H9 (cell line): ENCODE measurements around the gene FXN. TPM values are rescaled to one million over a fixed set of nuclear protein-coding genes. Genes with fewer than 3 reads are reported as not detected.

Experiments
- DNase-seq: peaks from one replicate; pipeline ENCODE4 v3.0.0-alpha.2; 2017
- H2AFZ ChIP-seq: one replicate; pipeline ENCODE4 v1.6.1; 2013; ENCODE audit warnings: mild to moderate bottlenecking, low read length, control low read depth, moderate library complexity
- H2AK5ac ChIP-seq: 2 replicates; pipeline ENCODE4 v1.6.1; 2013; ENCODE audit warnings: low read length, control low read depth, mixed read lengths; ENCODE audit not compliant: insufficient read length
- H2BK120ac ChIP-seq: one replicate; pipeline ENCODE4 v1.6.1; 2013; ENCODE audit warnings: low read depth, mild to moderate bottlenecking, low read length, control low read depth, inconsistent platforms; ENCODE audit not compliant: poor library complexity, severe bottlenecking
- H2BK12ac ChIP-seq: 2 replicates; pipeline ENCODE4 v1.6.1; 2013; ENCODE audit warnings: low read length, control low read depth, mixed read lengths, low read depth; ENCODE audit not compliant: insufficient read length
- H2BK15ac ChIP-seq: 2 replicates; pipeline ENCODE4 v1.6.1; 2013; ENCODE audit warnings: low read depth, low read length, control low read depth
- H2BK20ac ChIP-seq: one replicate; pipeline ENCODE4 v1.6.1; 2013; ENCODE audit warnings: low read depth, mild to moderate bottlenecking, low read length, control low read depth, inconsistent platforms; ENCODE audit not compliant: poor library complexity, severe bottlenecking
- H2BK5ac ChIP-seq: 2 replicates; pipeline ENCODE4 v1.6.1; 2013; ENCODE audit warnings: low read length, control low read depth, mixed read lengths; ENCODE audit not compliant: insufficient read length
- H3K14ac ChIP-seq: 2 replicates; pipeline ENCODE4 v1.6.1; 2013; ENCODE audit warnings: low read length, control low read depth; ENCODE audit not compliant: insufficient read depth
- H3K18ac ChIP-seq: 2 replicates; pipeline ENCODE4 v1.6.1; 2013; ENCODE audit warnings: low read depth, mild to moderate bottlenecking, mixed read lengths, low read length, control low read depth; ENCODE audit not compliant: insufficient read length
- H3K23ac ChIP-seq: 2 replicates; pipeline ENCODE4 v1.6.1; 2013; ENCODE audit warnings: low read length, control low read depth, mixed read lengths, low read depth; ENCODE audit not compliant: insufficient read length
- H3K23me2 ChIP-seq: 2 replicates; pipeline ENCODE4 v1.6.1; 2013; ENCODE audit warnings: low read depth, mild to moderate bottlenecking, mixed read lengths, low read length, control low read depth; ENCODE audit not compliant: insufficient read length, poor library complexity, severe bottlenecking
- H3K27ac ChIP-seq: 2 replicates; pipeline ENCODE4 v1.5.1; 2013; ENCODE audit warnings: low read length, control low read depth, mixed read lengths, low read depth; ENCODE audit not compliant: insufficient read length
- H3K27me3 ChIP-seq: 2 replicates; pipeline ENCODE4 v1.6.1; 2013; ENCODE audit warnings: low read length, control low read depth, inconsistent platforms; ENCODE audit not compliant: insufficient read depth
- H3K4ac ChIP-seq: 2 replicates; pipeline ENCODE4 v1.6.1; 2013; ENCODE audit warnings: low read depth, mild to moderate bottlenecking, control low read depth, inconsistent platforms, low read length, moderate library complexity
- H3K4me1 ChIP-seq: 2 replicates; pipeline ENCODE4 v1.6.1; 2013; ENCODE audit warnings: low read length, control low read depth, inconsistent platforms; ENCODE audit not compliant: insufficient read depth
- H3K4me2 ChIP-seq: 2 replicates; pipeline ENCODE4 v1.6.1; 2013; ENCODE audit warnings: low read length, control low read depth, mixed read lengths; ENCODE audit not compliant: insufficient read length, insufficient read depth
- H3K56ac ChIP-seq: 2 replicates; pipeline ENCODE4 v1.6.1; 2013; ENCODE audit warnings: low read depth, mild to moderate bottlenecking, mixed read lengths, low read length, control low read depth; ENCODE audit not compliant: insufficient read length
- H3K79me1 ChIP-seq: 2 replicates; pipeline ENCODE4 v1.6.1; 2013; ENCODE audit warnings: low read depth, mild to moderate bottlenecking, moderate library complexity, low read length, control low read depth, inconsistent platforms; ENCODE audit not compliant: insufficient read depth, poor library complexity, severe bottlenecking
- H3K79me2 ChIP-seq: 2 replicates; pipeline ENCODE4 v1.6.1; 2013; ENCODE audit warnings: low read length, control low read depth, inconsistent platforms; ENCODE audit not compliant: insufficient read depth
- H3K9ac ChIP-seq: 2 replicates; pipeline ENCODE4 v1.6.1; 2013; ENCODE audit warnings: low read length, control low read depth, mixed read lengths; ENCODE audit not compliant: insufficient read length; ENCODE audit errors: extremely low read depth
- H3K9me3 ChIP-seq: one replicate; pipeline ENCODE4 v1.6.1; 2013; ENCODE audit warnings: low read depth, low read length, inconsistent platforms; ENCODE audit not compliant: control insufficient read depth
- H3T11ph ChIP-seq: one replicate; pipeline ENCODE4 v1.6.1; 2013; ENCODE audit warnings: mild to moderate bottlenecking, low read length, control low read depth, inconsistent platforms
- H4K20me1 ChIP-seq: one replicate; pipeline ENCODE4 v1.6.1; 2013; ENCODE audit not compliant: control insufficient read depth, insufficient read length, insufficient read depth
- H4K5ac ChIP-seq: 2 replicates; pipeline ENCODE4 v1.6.1; 2013; ENCODE audit warnings: low read depth, mild to moderate bottlenecking, mixed read lengths, low read length, control low read depth; ENCODE audit not compliant: insufficient read length
- H4K8ac ChIP-seq: replicated peaks from 2 replicates; pipeline ENCODE4 v1.6.1; 2013; ENCODE audit warnings: low read length, control low read depth, mixed read lengths, low read depth; ENCODE audit not compliant: insufficient read length
- H4K91ac ChIP-seq: 2 replicates; pipeline ENCODE4 v1.6.1; 2013; ENCODE audit warnings: low read depth, mild to moderate bottlenecking, moderate library complexity, mixed read lengths, low read length, control low read depth; ENCODE audit not compliant: insufficient read length
- H3K27ac Mint-ChIP-seq, 3 experiments: 2 replicates in 2 of 3; 3 replicates in 1 of 3; pipeline ENCODE4 v1.8.0; 2020 to 2021; ENCODE audit warnings: mixed read lengths in 3 of 3, mild to moderate bottlenecking in 1 of 3, moderate library complexity in 1 of 3
- H3K27me3 Mint-ChIP-seq: 2 replicates; pipeline ENCODE4 v1.8.0; 2021; ENCODE audit warnings: low read depth, mild to moderate bottlenecking, moderate library complexity, mixed read lengths
- H3K36me3 Mint-ChIP-seq, 3 experiments: 2 replicates in 2 of 3; 3 replicates in 1 of 3; pipeline ENCODE4 v1.8.0; 2020 to 2021; ENCODE audit warnings: low read depth in 3 of 3, mixed read lengths in 3 of 3; ENCODE audit not compliant: insufficient read depth in 1 of 3
- H3K4me1 Mint-ChIP-seq, 2 experiments: 2 replicates each; pipeline ENCODE4 v1.8.0; 2020; ENCODE audit warnings: mixed read lengths in 2 of 2
- H3K4me3 Mint-ChIP-seq, 2 experiments: 2 replicates in 1 of 2; 3 replicates in 1 of 2; pipeline ENCODE4 v1.8.0; 2020 to 2021; ENCODE audit warnings: mild to moderate bottlenecking in 2 of 2, mixed read lengths in 2 of 2, moderate library complexity in 1 of 2
- H3K9me3 Mint-ChIP-seq, 2 experiments: 2 replicates in 1 of 2; 3 replicates in 1 of 2; pipeline ENCODE4 v1.8.0; 2020; ENCODE audit warnings: mild to moderate bottlenecking in 2 of 2, mixed read lengths in 2 of 2, moderate library complexity in 1 of 2
- WGBS: extraction: QIAGEN DNeasy Blood & Tissue Kit; methylation state at CpG from one replicate; pipeline ENCODE4 v1.1.7; 2013; ENCODE audit warnings: missing lambda C conversion rate, low lambda C conversion rate, mixed read lengths; ENCODE audit not compliant: insufficient read length; ENCODE audit errors: extremely low coverage; 5-methylcytosine and 5-hydroxymethylcytosine counted together
- total RNA-seq: library from RNA; stranded (reverse); gene quantifications from 2 replicates; pipeline ENCODE4 v1.2.1, GENCODE V29; 2021
- TF ChIP-seq, protein P1 (sequence below): fragments of 200-600 bp; sonication (generic); conservative IDR thresholded peaks from 3 replicates; pipeline ENCODE4 v1.8.0; 2021; ENCODE audit warnings: antibody characterized with exemption, mild to moderate bottlenecking

The FXN gene
- total RNA-seq, 1 experiment from 2014 or later = 34.4 TPM

DNA sequence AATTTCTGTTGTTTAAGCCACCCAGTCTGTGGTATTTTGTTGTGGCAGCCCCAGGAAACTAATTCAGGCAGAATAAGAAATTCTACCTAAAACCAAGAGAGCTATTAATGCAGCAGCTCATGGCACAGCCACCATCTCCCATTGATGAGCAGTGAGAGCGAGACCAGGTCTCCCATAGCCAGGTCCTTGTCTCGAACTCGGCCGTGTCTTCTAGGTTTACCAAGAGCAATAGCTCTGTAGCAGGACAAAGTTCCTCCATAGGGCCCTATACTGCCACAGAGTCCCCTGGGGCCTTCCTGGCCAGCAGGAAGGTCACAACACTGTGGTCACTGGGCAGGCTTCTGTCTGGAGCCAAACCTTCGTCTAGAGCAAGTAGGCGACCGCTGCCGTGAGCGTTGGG is 104.0 kb downstream of the FXN start:
- H3K27ac Mint-ChIP-seq = peak overlapping the region; percentile 1 to 65 (median 6); a peak in 3 of 7 replicates

More for the DNA sequence above, 104.0 kb downstream of the FXN start:
- H3K14ac ChIP-seq = no peak overlapping the region
- H2BK20ac ChIP-seq = no peak overlapping the region
- H3K18ac ChIP-seq = no peak overlapping the region
- no peak overlapping the region for H2AFZ ChIP-seq
- no peak overlapping the region for H3K27ac ChIP-seq
- Mint-ChIP-seq H3K4me1 (peaks cover 12 to 18% of the 10 kb centered on the region in 2 experiments), H3K9me3 (no peaks in the 10 kb centered on the region), H3K4me3 (no peak overlapping the region), H3K27me3 (no peaks in the 10 kb centered on the region), H3K36me3 (peaks cover 22 to 30% (median 30%) of the 10 kb centered on the region in 3 experiments)
- H2BK15ac ChIP-seq = no peak overlapping the region
- peak; percentile 12 for DNase-seq
- no peak overlapping the region for H3K23ac ChIP-seq
- no peak overlapping the region for H4K8ac ChIP-seq
- no peak overlapping the region for H2BK12ac ChIP-seq
- TF ChIP-seq, protein P1, sequence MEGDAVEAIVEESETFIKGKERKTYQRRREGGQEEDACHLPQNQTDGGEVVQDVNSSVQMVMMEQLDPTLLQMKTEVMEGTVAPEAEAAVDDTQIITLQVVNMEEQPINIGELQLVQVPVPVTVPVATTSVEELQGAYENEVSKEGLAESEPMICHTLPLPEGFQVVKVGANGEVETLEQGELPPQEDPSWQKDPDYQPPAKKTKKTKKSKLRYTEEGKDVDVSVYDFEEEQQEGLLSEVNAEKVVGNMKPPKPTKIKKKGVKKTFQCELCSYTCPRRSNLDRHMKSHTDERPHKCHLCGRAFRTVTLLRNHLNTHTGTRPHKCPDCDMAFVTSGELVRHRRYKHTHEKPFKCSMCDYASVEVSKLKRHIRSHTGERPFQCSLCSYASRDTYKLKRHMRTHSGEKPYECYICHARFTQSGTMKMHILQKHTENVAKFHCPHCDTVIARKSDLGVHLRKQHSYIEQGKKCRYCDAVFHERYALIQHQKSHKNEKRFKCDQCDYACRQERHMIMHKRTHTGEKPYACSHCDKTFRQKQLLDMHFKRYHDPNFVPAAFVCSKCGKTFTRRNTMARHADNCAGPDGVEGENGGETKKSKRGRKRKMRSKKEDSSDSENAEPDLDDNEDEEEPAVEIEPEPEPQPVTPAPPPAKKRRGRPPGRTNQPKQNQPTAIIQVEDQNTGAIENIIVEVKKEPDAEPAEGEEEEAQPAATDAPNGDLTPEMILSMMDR = no peak
- no peak overlapping the region for H4K5ac ChIP-seq
- H4K20me1 ChIP-seq = no peaks in the 10 kb centered on the region
- H3K4me2 ChIP-seq = no peak overlapping the region
- no peak overlapping the region for H4K91ac ChIP-seq
- no peak overlapping the region for H3K4ac ChIP-seq
- H3K4me1 ChIP-seq = peaks cover 2% of the 10 kb centered on the region; the same call in 1 of the 2 replicates
- H3T11ph ChIP-seq = no peak overlapping the region
- H2AK5ac ChIP-seq = no peak overlapping the region
- no peak overlapping the region for H2BK5ac ChIP-seq
- no peak overlapping the region for H3K9ac ChIP-seq
- H3K23me2 ChIP-seq = no peaks in the 10 kb centered on the region
- no peak overlapping the region for H3K56ac ChIP-seq
- no peak overlapping the region for H2BK120ac ChIP-seq
- H3K9me3 ChIP-seq = no peaks in the 10 kb centered on the region
- peaks cover 21% of the 10 kb centered on the region for H3K79me2 ChIP-seq
- H3K27me3 ChIP-seq = no peaks in the 10 kb centered on the region
- H3K79me1 ChIP-seq = peaks cover 9% of the 10 kb centered on the region
- WGBS = no CpG with 5 or more reads among the region's 9 CpGs
